A549 (cell line): ENCODE results near the gene TBC1D24. TPM values are rescaled to one million over a fixed set of nuclear protein-coding genes. Genes with fewer than 3 reads are reported as not detected.
A peak's percentile ranks its signal among the peaks of the same experiment; 100 is the strongest.

Source experiments
- ATAC-seq, 2 experiments: fragments of 200-7000 bp in 1 of 2; fragments of >200 bp in 1 of 2; cut with Nextera tagmentation in 1 of 2; cut with Tn5 transposase in 1 of 2; 3 replicates each; pipeline versions ENCODE4 v1.8.0 to v1.9.1; 2018 to 2020; ENCODE audit warnings: mild to moderate bottlenecking in 1 of 2, moderate library complexity in 1 of 2
- CTCF ChIA-PET: fragments of 300-600 bp; sonication (Branson Sonifier 250); formaldehyde crosslinking; extraction: SDS; loops from one replicate; lab custom pipeline; 2021; ENCODE audit warnings: antibody characterized with exemption, inconsistent platforms; lab: Yijun Ruan, JAX
- POLR2A ChIA-PET: fragments of 350-600 bp; formaldehyde crosslinking; extraction: SDS; loops from one replicate; lab custom pipeline; 2021; ENCODE audit warnings: antibody characterized with exemption, inconsistent platforms; lab: Yijun Ruan, JAX
- DNase-seq, 2 experiments: peaks; one replicate each; pipeline versions ENCODE4 v3.0.0 to v3.0.0-alpha.2; 2011 to 2016; ENCODE audit warnings: low read depth in 1 of 2, low spot score in 1 of 2
- FAIRE-seq: peaks from 2 replicates; lab custom pipeline; 2011; peaks lifted over from hg19 to GRCh38; lab: Jason Lieb, UNC
- H3K27ac ChIP-seq, 2 experiments: fragments of >200 bp; sonication (Bioruptor Twin); formaldehyde crosslinking; 3 replicates each; pipeline ENCODE4 v1.5.1; 2016 to 2017
- H3K4me1 ChIP-seq: fragments of >200 bp; sonication (Bioruptor Twin); formaldehyde crosslinking; 3 replicates; pipeline ENCODE4 v1.6.1; 2016
- H3K4me2 ChIP-seq: fragments of >200 bp; sonication (Bioruptor Twin); formaldehyde crosslinking; 3 replicates; pipeline ENCODE4 v1.6.1; 2016
- H3K4me3 ChIP-seq: fragments of >200 bp; sonication (Bioruptor Twin); formaldehyde crosslinking; 3 replicates; pipeline ENCODE4 v1.5.1; 2016
- H3K9me3 ChIP-seq: fragments of >200 bp; sonication (Bioruptor Twin); formaldehyde crosslinking; 3 replicates; pipeline ENCODE4 v1.6.1; 2016
- CEBPB ChIP-seq, 2 experiments: fragments of >200 bp in 1 of 2; sonication (Bioruptor Twin) in 1 of 2; formaldehyde crosslinking in 1 of 2; IDR thresholded peaks; 2 replicates each; pipeline ENCODE4 v1.6.1; 2012 to 2016
- EHF ChIP-seq: fragments of 250-450 bp; sonication (Bioruptor Pico); IDR thresholded peaks from 2 replicates; pipeline ENCODE4 v1.5.0; 2020; ENCODE audit warnings: mild to moderate bottlenecking
- HDAC2 ChIP-seq: fragments of 200-600 bp; sonication (generic); IDR thresholded peaks from 2 replicates; pipeline ENCODE4 v1.6.1; 2016
- HOXA7 ChIP-seq: fragments of 250-450 bp; sonication (Bioruptor Pico); IDR thresholded peaks from 2 replicates; pipeline ENCODE4 v1.5.0; 2020; ENCODE audit warnings: mild to moderate bottlenecking, moderate library complexity
- HOXB13 ChIP-seq: fragments of 250-450 bp; sonication (Bioruptor Pico); IDR thresholded peaks from 2 replicates; pipeline ENCODE4 v1.5.0; 2020; ENCODE audit warnings: low read depth, mild to moderate bottlenecking, moderate library complexity
- HOXB5 ChIP-seq: fragments of 250-450 bp; sonication (Bioruptor Pico); IDR thresholded peaks from 2 replicates; pipeline ENCODE4 v1.5.0; 2020; ENCODE audit warnings: mild to moderate bottlenecking, moderate library complexity
- KDM1A ChIP-seq: fragments of 200-600 bp; sonication (generic); IDR thresholded peaks from 2 replicates; pipeline ENCODE4 v1.6.1; 2016; ENCODE audit warnings: low read depth, mild to moderate bottlenecking
- MAFK ChIP-seq: fragments of 450-650 bp; IDR thresholded peaks from 2 replicates; pipeline ENCODE4 v1.6.1; 2014; ENCODE audit not compliant: partially characterized antibody
- MAZ ChIP-seq: fragments of 150-350 bp; IDR thresholded peaks from 2 replicates; pipeline ENCODE4 v1.6.1; 2014; ENCODE audit warnings: antibody characterized with exemption, low read depth, low read length, borderline replicate concordance
- MYC ChIP-seq: IDR thresholded peaks from 2 replicates; pipeline ENCODE4 v1.6.1; 2012; ENCODE audit warnings: mild to moderate bottlenecking, inconsistent platforms, low read length, improper control_type of control experiment, borderline replicate concordance
- NR3C1 ChIP-seq: fragments of >200 bp; sonication (Bioruptor Twin); formaldehyde crosslinking; IDR thresholded peaks from 3 replicates; pipeline ENCODE4 v1.6.1; 2017
- SMC3 ChIP-seq: fragments of >200 bp; sonication (Bioruptor Twin); formaldehyde crosslinking; IDR thresholded peaks from 3 replicates; pipeline ENCODE4 v1.6.1; 2018; ENCODE audit warnings: inconsistent platforms
- SREBF2 ChIP-seq: fragments of 450-650 bp; IDR thresholded peaks from 2 replicates; pipeline ENCODE4 v1.6.1; 2014; ENCODE audit warnings: mild to moderate bottlenecking, moderate library complexity
- TFCP2L1 ChIP-seq: fragments of 250-450 bp; sonication (Bioruptor Pico); IDR thresholded peaks from 2 replicates; pipeline ENCODE4 v1.5.0; 2021; ENCODE audit warnings: mild to moderate bottlenecking
- ZC3H11A ChIP-seq: fragments of 450-650 bp; IDR thresholded peaks from 2 replicates; pipeline ENCODE4 v1.6.1; 2014; ENCODE audit warnings: antibody characterized with exemption, mild to moderate bottlenecking
- ZFP36 ChIP-seq: fragments of 450-650 bp; IDR thresholded peaks from 2 replicates; pipeline ENCODE4 v1.6.1; 2014; ENCODE audit warnings: borderline replicate concordance; ENCODE audit not compliant: partially characterized antibody
- WGBS: methylation state at CpG from one replicate; pipeline ENCODE4 v1.1.6; 2017; ENCODE audit errors: missing lambda C conversion rate; 5-methylcytosine and 5-hydroxymethylcytosine counted together
- polyA plus RNA-seq, 4 experiments: library from polyadenylated mRNA; depleted of rRNA in 3 of 4; stranded (reverse); fragments of >200 nt; fragmentation: RNase III in 1 of 4; extraction: RNeasy Plus Mini Kit Qiagen cat#74134 plus additional on column Dnase treatment in 1 of 4; gene quantifications; 2 replicates in 3 of 4; 3 replicates in 1 of 4; pipeline ENCODE4 v1.2.3, GENCODE V29; 2011 to 2017
- TF ChIP-seq, protein P1 (sequence below): IDR thresholded peaks from 2 replicates; pipeline ENCODE4 v1.6.1; 2012; ENCODE audit warnings: low read depth, borderline replicate concordance
- TF ChIP-seq, protein P2 (sequence below): fragments of 450-650 bp; IDR thresholded peaks from 2 replicates; pipeline ENCODE4 v1.6.1; 2014; ENCODE audit warnings: antibody characterized with exemption
- TF ChIP-seq, protein P3 (sequence below): IDR thresholded peaks from 2 replicates; pipeline ENCODE4 v1.6.1; 2012

TBC1D24 gene
- polyA plus RNA-seq, 2 of the 4 experiments (the other 2 are of a cell fraction), result 4.2 to 7.3 TPM

GRCh38 chr16:2524339-2524938 lies 49.5 kb downstream of the TBC1D24 start:
- no peak for TF ChIP-seq TFCP2L1
- TF ChIP-seq, protein P1, sequence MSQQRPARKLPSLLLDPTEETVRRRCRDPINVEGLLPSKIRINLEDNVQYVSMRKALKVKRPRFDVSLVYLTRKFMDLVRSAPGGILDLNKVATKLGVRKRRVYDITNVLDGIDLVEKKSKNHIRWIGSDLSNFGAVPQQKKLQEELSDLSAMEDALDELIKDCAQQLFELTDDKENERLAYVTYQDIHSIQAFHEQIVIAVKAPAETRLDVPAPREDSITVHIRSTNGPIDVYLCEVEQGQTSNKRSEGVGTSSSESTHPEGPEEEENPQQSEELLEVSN, result no peak
- TF ChIP-seq MYC, result no peak
- no peak for TF ChIP-seq HOXB13 (CRISPR knock-in tag)
- no peak for TF ChIP-seq ZFP36
- TF ChIP-seq ZC3H11A, result no peak
- TF ChIP-seq, protein P2, sequence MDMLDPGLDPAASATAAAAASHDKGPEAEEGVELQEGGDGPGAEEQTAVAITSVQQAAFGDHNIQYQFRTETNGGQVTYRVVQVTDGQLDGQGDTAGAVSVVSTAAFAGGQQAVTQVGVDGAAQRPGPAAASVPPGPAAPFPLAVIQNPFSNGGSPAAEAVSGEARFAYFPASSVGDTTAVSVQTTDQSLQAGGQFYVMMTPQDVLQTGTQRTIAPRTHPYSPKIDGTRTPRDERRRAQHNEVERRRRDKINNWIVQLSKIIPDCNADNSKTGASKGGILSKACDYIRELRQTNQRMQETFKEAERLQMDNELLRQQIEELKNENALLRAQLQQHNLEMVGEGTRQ, result no peak
- no peak for TF ChIP-seq MAZ
- no peak for TF ChIP-seq NR3C1
- TF ChIP-seq HOXA7 (CRISPR knock-in tag), result no peak
- H3K4me3 ChIP-seq, result no peak overlapping the region
- DNase-seq, result no peak
- no peak for FAIRE-seq
- 94% methylated on average over 9 of the region's 9 CpGs for WGBS
- H3K4me2 ChIP-seq, result no peak overlapping the region
- CTCF ChIA-PET, result no interaction called here
- peaks cover 12% of the 10 kb centered on the region for H3K4me1 ChIP-seq
- ATAC-seq, result no peak
- no peak overlapping the region for H3K27ac ChIP-seq
- H3K9me3 ChIP-seq, result no peaks in the 10 kb centered on the region
- POLR2A ChIA-PET, result no interaction called here

DNA sequence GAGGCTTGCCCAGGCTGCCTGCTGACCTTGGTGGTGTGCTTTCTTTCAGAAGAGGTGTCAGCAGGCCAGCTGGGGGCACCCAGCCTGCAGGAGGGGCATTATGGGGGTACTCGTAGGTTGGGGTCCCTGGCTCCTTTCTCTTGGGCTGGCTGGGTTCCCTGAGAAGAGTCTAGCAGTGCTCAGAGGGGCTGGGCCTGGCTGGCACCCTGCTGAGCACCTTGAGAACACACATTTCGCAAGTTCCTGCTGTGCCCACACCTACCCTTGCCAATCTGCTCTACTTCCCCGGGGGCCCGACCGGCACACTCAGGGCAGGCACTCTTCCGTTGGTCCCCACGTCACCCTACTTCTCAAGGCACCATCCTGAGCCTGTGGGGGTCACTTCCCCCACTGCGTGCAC lies 51.2 kb downstream of the TBC1D24 start:
- POLR2A ChIA-PET, result no interaction called here
- no peak for DNase-seq
- FAIRE-seq, result no peak
- Histone ChIP-seq H3K4me1 (peaks cover 7% of the 10 kb centered on the region), H3K9me3 (no peaks in the 10 kb centered on the region), H3K4me2 (no peak overlapping the region), H3K4me3 (no peak overlapping the region), H3K27ac (no peak overlapping the region)
- 92% methylated on average over 7 of the region's 8 CpGs for WGBS
- ATAC-seq, result no peak
- TF ChIP-seq HDAC2, result no peak
- TF ChIP-seq HOXB5 (CRISPR knock-in tag), result no peak
- 0 out of 4 replicates have a peak, but pooled peaks of 1 of the 2 experiments have one; percentile 23 for TF ChIP-seq CEBPB (IDR thresholded peaks at IDR 0.05)
- TF ChIP-seq KDM1A, result no peak
- TF ChIP-seq SREBF2, result no peak
- no peak for TF ChIP-seq ZFP36
- no peak for TF ChIP-seq TFCP2L1
- CTCF ChIA-PET, result interaction anchor here (1.2 kb wide), 1 partner anchor 24 kb away, joined by 5 read pairs; no protein-coding TSS in a partner anchor

- no peak for DNase-seq
- H3K27ac ChIP-seq, result no peak overlapping the region
- POLR2A ChIA-PET, result no interaction called here
- peaks cover 7% of the 10 kb centered on the region for H3K4me1 ChIP-seq
- no peak for TF ChIP-seq EHF (CRISPR knock-in tag)
- WGBS, result 88% methylated on average over 9 of the region's 12 CpGs
- no peaks in the 10 kb centered on the region for H3K9me3 ChIP-seq
- CTCF ChIA-PET, result interaction anchor here (1.2 kb wide), 1 partner anchor 26 kb away, joined by 5 read pairs; no protein-coding TSS in a partner anchor
- no peak overlapping the region for H3K4me3 ChIP-seq
- FAIRE-seq, result no peak
- no peak for ATAC-seq
- no peak overlapping the region for H3K4me2 ChIP-seq
Observed at GRCh38 chr16:2527071-2527783, 52.3 kb downstream of the TBC1D24 start.

DNA sequence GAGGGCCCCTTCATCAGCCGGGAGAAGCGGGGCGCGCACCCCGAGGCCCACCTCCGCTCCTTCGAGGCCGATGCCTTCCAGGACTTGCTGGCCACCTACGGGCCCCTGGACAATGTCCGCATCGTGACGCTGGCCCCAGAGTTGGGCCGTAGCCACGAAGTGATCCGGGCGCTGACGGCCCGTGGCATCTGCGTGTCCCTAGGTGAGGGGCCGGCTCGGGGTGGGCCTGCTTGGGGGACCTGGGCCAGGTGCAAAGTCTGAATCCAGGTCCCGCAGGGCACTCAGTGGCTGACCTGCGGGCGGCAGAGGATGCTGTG lies 52.8 kb downstream of the TBC1D24 start:
- ChIA-PET POLR2A (no interaction called here), CTCF (no interaction called here)
- Histone ChIP-seq H3K4me2 (no peak overlapping the region), H3K9me3 (no peaks in the 10 kb centered on the region), H3K27ac (no peak overlapping the region), H3K4me1 (peaks cover 9% of the 10 kb centered on the region), H3K4me3 (no peak overlapping the region)
- FAIRE-seq (no peak), ATAC-seq (no peak), DNase-seq (no peak)
- WGBS, result 95% methylated on average over 9 of the region's 24 CpGs
- TF ChIP-seq MYC, result no peak
- TF ChIP-seq MAFK, result no peak
- TF ChIP-seq, protein P3, sequence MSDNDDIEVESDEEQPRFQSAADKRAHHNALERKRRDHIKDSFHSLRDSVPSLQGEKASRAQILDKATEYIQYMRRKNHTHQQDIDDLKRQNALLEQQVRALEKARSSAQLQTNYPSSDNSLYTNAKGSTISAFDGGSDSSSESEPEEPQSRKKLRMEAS, result no peak
- no peak for TF ChIP-seq SMC3
